RPMI8226 (cell line): ENCODE results near the gene CCDC71L.
"Not testable (repeated sequence)": the region's sequence is repeated elsewhere in the genome, so short reads cannot be mapped to it uniquely, and the experiment has no call there.

Experiments
- DNase-seq: peaks from one replicate; pipeline ENCODE4 v3.0.0-alpha.2; 2015

Gene CCDC71L

GRCh38 chr7:106660862-106661720 lies at the start of gene CCDC71L:
TSS of gene CCDC71L (minus strand) at chr7:106661158. CDS start at chr7:106660896, 262 bp downstream.
- peak; percentile 95 for DNase-seq

- not testable (repeated sequence) for DNase-seq
Observed at GRCh38 chr7:106709604-106710003, 48.6 kb upstream of the CCDC71L start.

DNA sequence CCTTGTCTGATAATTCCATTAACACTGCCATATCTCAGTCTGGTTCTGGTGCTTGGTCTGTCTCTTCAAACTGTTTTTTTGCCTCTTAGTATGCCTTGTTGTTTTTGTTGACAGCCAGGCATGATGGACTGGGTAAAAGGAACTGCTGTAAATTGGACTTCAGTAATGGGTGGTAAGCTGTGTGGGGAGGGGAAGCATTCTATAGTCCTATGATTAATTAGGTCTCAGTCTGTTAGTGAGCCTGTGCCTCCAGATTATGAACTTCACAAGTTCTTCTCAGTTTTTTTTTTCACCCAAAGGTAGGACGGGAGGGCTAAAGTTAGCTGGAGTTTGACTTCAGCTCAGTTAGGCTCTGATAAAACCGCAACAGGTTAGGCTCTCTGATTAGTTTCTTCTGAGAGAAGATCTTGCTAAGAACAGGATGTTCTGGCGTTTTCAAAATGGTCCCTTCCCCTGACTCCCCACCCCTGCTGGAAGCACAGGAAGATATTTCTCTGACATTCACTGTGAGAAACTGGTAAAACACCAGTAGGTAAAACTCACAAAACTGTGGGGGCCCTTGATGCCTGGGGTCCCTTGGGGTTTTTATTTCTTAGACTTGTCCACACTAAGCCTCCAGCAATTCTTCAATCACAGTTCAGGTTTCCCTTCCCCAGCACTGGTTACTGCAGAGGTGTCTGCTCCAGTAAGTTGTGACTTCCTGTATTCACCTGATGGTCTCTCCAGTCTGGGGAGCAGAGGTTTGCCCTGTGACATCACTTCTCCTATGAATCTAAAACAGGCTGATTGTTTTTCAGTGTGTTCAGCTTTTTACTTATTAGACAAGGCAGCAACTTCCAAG lies 43.3 kb upstream of the CCDC71L start:
- DNase-seq, result peak; percentile 46

DNA sequence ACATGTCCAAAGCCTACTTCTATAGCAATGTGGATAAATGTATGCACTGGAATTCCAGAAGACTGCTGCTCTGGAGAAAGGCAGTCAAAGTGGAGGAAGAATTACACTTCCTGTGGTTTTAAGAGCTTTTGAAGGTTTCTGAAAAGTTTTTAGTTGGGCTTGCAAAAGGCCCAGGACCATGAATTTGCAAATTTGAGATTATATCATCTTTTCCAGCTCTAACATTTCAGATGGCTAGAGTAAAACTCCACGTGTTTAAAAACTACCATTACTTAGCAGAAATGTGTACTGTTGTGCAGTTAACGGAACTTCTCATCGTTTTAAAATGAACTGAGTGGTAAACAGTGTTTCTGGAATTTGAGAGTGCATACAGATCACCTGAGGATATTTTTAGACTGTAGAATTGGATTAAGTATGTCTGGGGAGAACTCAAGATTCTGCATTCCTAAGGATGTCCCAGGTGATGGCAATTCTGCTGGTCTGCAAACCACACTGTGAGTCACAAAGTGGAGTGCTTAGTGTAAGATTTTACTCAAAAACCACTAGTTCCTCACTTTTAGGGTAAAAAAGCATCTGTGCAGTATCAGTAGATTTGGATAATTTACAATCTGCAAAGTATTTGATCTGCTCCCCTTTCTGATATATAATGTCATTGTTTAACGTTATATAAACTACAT lies 32.9 kb upstream of the CCDC71L start:
- no peak for DNase-seq

DNA sequence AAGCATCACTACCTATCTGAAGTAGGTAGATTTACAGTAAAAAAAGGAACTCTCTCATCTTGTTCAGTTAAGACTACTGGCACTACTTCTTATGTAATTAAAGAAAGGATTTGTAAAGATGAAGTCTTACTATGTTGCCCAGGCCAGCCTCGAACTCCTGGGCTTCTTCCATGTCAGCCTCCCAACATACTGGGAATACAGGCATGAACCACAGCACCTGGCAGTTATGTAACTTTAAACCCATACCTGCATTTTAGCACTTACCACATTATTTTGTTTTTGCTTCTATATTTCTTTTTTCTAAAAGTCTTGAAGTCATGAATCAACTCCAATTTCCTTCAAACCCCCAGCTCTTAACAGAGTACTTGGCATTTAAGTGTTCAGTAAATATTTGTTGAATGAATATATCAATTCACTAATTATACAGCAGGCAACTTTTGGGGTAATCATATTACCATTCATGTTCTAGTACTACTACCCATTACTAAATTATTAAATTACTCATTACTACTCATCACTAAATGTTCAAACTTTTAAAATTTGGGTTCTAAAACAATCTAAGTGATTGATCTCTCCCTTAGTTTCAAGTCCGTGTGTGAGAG lies 31.6 kb upstream of the CCDC71L start:
- DNase-seq, result no peak

- not testable (repeated sequence) for DNase-seq
Observed at GRCh38 chr7:106688161-106688560, 27.2 kb upstream of the CCDC71L start.

GRCh38 chr7:106683941-106684340 lies 23.0 kb upstream of the CCDC71L start:
- no peak for DNase-seq

- DNase-seq, result no peak
Observed at GRCh38 chr7:106681815-106682495, 21.0 kb upstream of the CCDC71L start.

- DNase-seq, result peak; percentile 21
Observed at GRCh38 chr7:106679153-106679931, 18.4 kb upstream of the CCDC71L start.

DNA sequence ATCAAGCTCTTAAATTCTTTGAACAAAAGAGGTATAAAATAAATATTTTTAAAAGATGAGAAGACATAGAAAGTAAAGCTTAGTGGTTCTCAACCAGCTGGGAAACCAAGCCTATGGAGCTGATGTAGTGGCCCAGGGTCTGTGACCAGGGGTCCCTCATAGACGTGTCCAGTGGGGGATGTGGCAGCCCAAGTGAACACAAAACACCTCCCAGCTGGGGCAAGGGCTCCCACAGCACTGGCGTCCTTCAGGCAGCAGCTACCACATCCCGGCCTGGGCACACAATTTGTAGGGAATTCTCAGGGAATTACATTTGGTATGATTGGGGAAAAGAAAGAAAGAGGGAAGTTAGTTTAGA lies 17.8 kb upstream of the CCDC71L start:
- no peak for DNase-seq

DNA sequence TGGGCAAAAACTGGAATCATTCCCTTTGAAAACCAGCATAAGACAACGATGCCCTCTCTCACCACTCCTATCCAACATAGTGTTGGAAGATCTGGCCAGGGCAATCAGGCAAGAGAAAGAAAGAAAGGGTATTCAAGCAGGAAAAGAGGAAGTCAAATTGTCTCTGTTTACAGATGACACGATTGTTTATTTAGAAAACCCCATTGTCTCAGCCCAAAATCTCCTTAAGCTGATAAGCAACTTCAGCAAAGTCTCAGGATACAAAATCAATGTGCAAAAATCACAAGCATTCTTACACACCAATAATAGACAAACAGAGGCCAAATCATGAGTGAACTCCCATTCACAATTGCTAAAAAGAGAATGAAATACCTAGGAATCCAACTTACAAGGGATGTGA lies 15.5 kb upstream of the CCDC71L start:
- DNase-seq, result not testable (repeated sequence)

- not testable (repeated sequence) for DNase-seq
Observed at GRCh38 chr7:106673688-106674087, 12.7 kb upstream of the CCDC71L start.

DNA sequence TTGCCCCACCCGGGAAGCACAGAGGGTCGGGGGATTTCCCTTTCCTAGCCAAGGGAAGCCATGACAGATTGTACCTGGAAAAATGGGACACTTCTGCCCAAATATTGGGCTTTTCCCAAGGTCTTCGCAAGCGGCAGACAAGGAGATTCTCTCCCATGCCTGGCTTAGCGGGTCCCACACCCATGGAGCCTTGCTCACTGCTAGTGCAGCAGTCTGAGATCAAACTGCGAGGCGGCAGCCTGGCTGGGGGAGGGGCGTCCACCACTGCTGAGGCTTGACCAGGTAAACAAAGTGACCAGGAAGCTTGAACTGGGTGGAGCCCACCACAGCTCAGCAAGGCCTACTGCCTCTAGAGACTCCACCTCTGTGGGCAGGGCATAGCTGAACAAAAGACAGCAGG lies 11.0 kb upstream of the CCDC71L start:
- not testable (repeated sequence) for DNase-seq

DNA sequence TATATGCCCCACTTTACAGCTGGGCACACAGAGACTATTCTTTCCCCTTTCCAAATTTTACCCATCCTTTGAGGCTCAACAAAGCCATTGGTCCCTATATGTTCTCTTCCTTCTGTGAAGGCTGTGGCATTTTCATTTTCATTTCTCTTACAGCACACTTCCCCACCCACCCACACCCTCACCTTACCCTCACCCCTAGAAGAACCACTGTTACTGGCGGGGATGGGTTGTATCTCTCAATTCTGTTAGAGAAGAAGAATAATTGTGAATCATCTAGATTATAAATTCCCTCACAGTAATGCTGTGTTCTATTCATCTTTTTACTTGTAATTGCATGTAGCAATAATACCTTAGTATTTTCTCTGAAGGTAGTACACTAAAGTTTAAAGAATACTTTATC lies 10.2 kb upstream of the CCDC71L start:
- DNase-seq, result no peak

- no peak for DNase-seq
Observed at GRCh38 chr7:106668861-106669524, 8.0 kb upstream of the CCDC71L start.

GRCh38 chr7:106666353-106666752 lies 5.4 kb upstream of the CCDC71L start:
- no peak for DNase-seq

DNA sequence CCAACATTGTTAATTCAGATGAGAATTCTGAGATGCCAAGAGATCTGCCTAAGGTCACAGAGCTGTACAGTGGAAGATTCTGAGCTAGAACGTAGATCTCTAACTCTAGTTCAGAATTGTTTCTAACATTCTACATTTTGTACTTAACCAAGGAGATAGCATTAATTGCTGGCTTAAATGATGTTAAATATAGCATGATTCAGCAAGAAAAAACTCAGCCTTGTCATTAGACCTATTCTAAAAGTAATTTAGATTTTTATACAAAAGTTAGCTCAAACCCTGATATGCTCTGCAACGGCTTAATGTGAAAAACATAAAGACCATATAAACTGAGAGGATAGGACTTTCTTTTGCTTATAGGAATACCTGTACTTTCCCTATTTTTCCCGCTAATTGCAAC lies 3.4 kb upstream of the CCDC71L start:
- DNase-seq, result no peak

GRCh38 chr7:106659963-106660861 lies 746 bp downstream of the CCDC71L start:
- peak; percentile 93 for DNase-seq

- DNase-seq, result no peak
Observed at GRCh38 chr7:106659166-106659962, 1.6 kb downstream of the CCDC71L start.
